ENCODE results near the gene TTC36. TPM values are rescaled to one million over a fixed set of nuclear protein-coding genes. Genes with fewer than 3 reads are reported as not detected.
A peak's percentile ranks its signal among the peaks of the same experiment; 100 is the strongest.

The TTC36 gene
- total and polyA plus RNA-seq, 10 of the 15 experiments (the other 5 are each of a cell fraction or from before 2014, with no cell fraction given) = 0.28 to 0.78 (median 0.59) TPM; not detected in 7

DNA sequence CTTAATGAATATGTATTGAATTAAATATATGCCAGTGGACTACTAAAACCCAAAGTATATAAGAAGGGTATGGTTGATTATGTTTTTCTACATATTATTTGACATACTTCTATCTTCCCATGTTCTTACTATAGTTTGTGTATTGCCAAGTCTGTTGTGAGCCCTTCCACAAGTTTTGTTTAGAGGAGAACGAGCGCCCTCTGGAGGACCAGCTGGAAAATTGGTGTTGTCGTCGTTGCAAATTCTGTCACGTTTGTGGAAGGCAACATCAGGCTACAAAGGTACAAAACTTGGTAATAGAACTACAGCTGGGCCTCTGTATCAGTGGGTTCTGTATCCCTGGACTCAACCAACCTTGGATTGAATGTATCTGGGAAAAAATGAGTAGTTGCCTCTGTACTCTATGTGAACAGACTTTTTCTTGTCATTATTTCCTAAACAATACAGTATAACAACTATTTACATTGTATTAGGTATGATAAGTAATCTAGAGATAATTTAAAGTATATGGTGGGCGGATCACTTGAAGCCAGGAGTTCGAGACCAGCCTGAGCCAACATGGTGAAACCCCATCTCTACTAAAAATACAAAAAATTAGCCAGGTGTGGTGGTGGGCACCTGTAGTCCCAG lies 38.7 kb upstream of the TTC36 start (continued):
- TF ChIP-seq KLF5 (IDR thresholded peaks at IDR 0.05; ENCODE audit: partially characterized antibody) = no peak
- TF ChIP-seq SREBF2 (IDR thresholded peaks at IDR 0.05; ENCODE audit: low read length) = no peak
- TF ChIP-seq, protein P1, sequence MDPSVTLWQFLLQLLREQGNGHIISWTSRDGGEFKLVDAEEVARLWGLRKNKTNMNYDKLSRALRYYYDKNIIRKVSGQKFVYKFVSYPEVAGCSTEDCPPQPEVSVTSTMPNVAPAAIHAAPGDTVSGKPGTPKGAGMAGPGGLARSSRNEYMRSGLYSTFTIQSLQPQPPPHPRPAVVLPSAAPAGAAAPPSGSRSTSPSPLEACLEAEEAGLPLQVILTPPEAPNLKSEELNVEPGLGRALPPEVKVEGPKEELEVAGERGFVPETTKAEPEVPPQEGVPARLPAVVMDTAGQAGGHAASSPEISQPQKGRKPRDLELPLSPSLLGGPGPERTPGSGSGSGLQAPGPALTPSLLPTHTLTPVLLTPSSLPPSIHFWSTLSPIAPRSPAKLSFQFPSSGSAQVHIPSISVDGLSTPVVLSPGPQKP (IDR thresholded peaks at IDR 0.05; ENCODE audit: low read depth, low read length) = no peak
- TF ChIP-seq, protein P2, sequence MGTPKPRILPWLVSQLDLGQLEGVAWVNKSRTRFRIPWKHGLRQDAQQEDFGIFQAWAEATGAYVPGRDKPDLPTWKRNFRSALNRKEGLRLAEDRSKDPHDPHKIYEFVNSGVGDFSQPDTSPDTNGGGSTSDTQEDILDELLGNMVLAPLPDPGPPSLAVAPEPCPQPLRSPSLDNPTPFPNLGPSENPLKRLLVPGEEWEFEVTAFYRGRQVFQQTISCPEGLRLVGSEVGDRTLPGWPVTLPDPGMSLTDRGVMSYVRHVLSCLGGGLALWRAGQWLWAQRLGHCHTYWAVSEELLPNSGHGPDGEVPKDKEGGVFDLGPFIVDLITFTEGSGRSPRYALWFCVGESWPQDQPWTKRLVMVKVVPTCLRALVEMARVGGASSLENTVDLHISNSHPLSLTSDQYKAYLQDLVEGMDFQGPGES (IDR thresholded peaks at IDR 0.05) = no peak
- no peak for TF ChIP-seq CBX3 (IDR thresholded peaks at IDR 0.05; ENCODE audit: borderline replicate concordance, low read depth)
- TF ChIP-seq JUNB (IDR thresholded peaks at IDR 0.05) = no peak
- no peak for TF ChIP-seq BMI1 (IDR thresholded peaks at IDR 0.05; ENCODE audit: borderline replicate concordance)
- TF ChIP-seq NR2C1 (IDR thresholded peaks at IDR 0.05) = no peak
- TF ChIP-seq SUPT20H (IDR thresholded peaks at IDR 0.05; ENCODE audit: borderline replicate concordance, control insufficient read depth, low read depth, low read length) = no peak
- TF ChIP-seq, protein P3, sequence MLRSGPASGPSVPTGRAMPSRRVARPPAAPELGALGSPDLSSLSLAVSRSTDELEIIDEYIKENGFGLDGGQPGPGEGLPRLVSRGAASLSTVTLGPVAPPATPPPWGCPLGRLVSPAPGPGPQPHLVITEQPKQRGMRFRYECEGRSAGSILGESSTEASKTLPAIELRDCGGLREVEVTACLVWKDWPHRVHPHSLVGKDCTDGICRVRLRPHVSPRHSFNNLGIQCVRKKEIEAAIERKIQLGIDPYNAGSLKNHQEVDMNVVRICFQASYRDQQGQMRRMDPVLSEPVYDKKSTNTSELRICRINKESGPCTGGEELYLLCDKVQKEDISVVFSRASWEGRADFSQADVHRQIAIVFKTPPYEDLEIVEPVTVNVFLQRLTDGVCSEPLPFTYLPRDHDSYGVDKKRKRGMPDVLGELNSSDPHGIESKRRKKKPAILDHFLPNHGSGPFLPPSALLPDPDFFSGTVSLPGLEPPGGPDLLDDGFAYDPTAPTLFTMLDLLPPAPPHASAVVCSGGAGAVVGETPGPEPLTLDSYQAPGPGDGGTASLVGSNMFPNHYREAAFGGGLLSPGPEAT (IDR thresholded peaks at IDR 0.05; ENCODE audit: low read depth) = no peak
- no peak for TF ChIP-seq CBX5 (IDR thresholded peaks at IDR 0.05; ENCODE audit: low read depth)
- TF ChIP-seq, protein P4, sequence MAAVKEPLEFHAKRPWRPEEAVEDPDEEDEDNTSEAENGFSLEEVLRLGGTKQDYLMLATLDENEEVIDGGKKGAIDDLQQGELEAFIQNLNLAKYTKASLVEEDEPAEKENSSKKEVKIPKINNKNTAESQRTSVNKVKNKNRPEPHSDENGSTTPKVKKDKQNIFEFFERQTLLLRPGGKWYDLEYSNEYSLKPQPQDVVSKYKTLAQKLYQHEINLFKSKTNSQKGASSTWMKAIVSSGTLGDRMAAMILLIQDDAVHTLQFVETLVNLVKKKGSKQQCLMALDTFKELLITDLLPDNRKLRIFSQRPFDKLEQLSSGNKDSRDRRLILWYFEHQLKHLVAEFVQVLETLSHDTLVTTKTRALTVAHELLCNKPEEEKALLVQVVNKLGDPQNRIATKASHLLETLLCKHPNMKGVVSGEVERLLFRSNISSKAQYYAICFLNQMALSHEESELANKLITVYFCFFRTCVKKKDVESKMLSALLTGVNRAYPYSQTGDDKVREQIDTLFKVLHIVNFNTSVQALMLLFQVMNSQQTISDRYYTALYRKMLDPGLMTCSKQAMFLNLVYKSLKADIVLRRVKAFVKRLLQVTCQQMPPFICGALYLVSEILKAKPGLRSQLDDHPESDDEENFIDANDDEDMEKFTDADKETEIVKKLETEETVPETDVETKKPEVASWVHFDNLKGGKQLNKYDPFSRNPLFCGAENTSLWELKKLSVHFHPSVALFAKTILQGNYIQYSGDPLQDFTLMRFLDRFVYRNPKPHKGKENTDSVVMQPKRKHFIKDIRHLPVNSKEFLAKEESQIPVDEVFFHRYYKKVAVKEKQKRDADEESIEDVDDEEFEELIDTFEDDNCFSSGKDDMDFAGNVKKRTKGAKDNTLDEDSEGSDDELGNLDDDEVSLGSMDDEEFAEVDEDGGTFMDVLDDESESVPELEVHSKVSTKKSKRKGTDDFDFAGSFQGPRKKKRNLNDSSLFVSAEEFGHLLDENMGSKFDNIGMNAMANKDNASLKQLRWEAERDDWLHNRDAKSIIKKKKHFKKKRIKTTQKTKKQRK (IDR thresholded peaks at IDR 0.05; ENCODE audit: low read depth, low read length) = no peak
- no peak for TF ChIP-seq CEBPB (IDR thresholded peaks at IDR 0.05; ENCODE audit: borderline replicate concordance in 1 of 2, low read depth in 2 of 2, low read length in 2 of 2)
- 0 out of 3 replicates have a peak, but pooled peaks have one; percentile 34 for TF ChIP-seq POU2F2 (IDR thresholded peaks at IDR 0.05; ENCODE audit: borderline replicate concordance, low read depth, low read length)
- TF ChIP-seq NFYA (IDR thresholded peaks at IDR 0.05; ENCODE audit: borderline replicate concordance, low read depth, low read length) = no peak
- TF ChIP-seq MXI1 (IDR thresholded peaks at IDR 0.05; ENCODE audit: low read depth, low read length) = no peak
- no peak for TF ChIP-seq ETV6 (conservative IDR thresholded peaks at IDR 0.05 in 1 of 2, IDR thresholded peaks at IDR 0.05 in 1 of 2; ENCODE audit: borderline replicate concordance in 1 of 2, low read depth in 1 of 2)
- TF ChIP-seq, protein P5, sequence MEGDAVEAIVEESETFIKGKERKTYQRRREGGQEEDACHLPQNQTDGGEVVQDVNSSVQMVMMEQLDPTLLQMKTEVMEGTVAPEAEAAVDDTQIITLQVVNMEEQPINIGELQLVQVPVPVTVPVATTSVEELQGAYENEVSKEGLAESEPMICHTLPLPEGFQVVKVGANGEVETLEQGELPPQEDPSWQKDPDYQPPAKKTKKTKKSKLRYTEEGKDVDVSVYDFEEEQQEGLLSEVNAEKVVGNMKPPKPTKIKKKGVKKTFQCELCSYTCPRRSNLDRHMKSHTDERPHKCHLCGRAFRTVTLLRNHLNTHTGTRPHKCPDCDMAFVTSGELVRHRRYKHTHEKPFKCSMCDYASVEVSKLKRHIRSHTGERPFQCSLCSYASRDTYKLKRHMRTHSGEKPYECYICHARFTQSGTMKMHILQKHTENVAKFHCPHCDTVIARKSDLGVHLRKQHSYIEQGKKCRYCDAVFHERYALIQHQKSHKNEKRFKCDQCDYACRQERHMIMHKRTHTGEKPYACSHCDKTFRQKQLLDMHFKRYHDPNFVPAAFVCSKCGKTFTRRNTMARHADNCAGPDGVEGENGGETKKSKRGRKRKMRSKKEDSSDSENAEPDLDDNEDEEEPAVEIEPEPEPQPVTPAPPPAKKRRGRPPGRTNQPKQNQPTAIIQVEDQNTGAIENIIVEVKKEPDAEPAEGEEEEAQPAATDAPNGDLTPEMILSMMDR (IDR thresholded peaks at IDR 0.05 in 2 of 3, conservative IDR thresholded peaks at IDR 0.05 in 1 of 3; ENCODE audit: control insufficient read depth in 2 of 3, extremely low read depth in 1 of 3, insufficient read depth in 1 of 3, low read depth in 3 of 3, low read length in 3 of 3) = peak; percentile 72 to 95 (median 80)

Data from GM12878 (cell line).